ENCODE results near the gene VPS13C. TPM values are rescaled to one million over a fixed set of nuclear protein-coding genes. Genes with fewer than 3 reads are reported as not detected.
A peak's percentile ranks its signal among the peaks of the same experiment; 100 is the strongest.

The VPS13C gene, protein sequence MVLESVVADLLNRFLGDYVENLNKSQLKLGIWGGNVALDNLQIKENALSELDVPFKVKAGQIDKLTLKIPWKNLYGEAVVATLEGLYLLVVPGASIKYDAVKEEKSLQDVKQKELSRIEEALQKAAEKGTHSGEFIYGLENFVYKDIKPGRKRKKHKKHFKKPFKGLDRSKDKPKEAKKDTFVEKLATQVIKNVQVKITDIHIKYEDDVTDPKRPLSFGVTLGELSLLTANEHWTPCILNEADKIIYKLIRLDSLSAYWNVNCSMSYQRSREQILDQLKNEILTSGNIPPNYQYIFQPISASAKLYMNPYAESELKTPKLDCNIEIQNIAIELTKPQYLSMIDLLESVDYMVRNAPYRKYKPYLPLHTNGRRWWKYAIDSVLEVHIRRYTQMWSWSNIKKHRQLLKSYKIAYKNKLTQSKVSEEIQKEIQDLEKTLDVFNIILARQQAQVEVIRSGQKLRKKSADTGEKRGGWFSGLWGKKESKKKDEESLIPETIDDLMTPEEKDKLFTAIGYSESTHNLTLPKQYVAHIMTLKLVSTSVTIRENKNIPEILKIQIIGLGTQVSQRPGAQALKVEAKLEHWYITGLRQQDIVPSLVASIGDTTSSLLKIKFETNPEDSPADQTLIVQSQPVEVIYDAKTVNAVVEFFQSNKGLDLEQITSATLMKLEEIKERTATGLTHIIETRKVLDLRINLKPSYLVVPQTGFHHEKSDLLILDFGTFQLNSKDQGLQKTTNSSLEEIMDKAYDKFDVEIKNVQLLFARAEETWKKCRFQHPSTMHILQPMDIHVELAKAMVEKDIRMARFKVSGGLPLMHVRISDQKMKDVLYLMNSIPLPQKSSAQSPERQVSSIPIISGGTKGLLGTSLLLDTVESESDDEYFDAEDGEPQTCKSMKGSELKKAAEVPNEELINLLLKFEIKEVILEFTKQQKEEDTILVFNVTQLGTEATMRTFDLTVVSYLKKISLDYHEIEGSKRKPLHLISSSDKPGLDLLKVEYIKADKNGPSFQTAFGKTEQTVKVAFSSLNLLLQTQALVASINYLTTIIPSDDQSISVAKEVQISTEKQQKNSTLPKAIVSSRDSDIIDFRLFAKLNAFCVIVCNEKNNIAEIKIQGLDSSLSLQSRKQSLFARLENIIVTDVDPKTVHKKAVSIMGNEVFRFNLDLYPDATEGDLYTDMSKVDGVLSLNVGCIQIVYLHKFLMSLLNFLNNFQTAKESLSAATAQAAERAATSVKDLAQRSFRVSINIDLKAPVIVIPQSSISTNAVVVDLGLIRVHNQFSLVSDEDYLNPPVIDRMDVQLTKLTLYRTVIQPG (N-terminal part only)
- total RNA-seq (236 and 258 TPM in 2 replicates), polyA plus RNA-seq (40.0 and 46.3 TPM in 2 replicates), polyA minus RNA-seq (78.6 and 85.0 TPM in 2 replicates)
- total RNA-seq (2013) = 198 TPM

DNA sequence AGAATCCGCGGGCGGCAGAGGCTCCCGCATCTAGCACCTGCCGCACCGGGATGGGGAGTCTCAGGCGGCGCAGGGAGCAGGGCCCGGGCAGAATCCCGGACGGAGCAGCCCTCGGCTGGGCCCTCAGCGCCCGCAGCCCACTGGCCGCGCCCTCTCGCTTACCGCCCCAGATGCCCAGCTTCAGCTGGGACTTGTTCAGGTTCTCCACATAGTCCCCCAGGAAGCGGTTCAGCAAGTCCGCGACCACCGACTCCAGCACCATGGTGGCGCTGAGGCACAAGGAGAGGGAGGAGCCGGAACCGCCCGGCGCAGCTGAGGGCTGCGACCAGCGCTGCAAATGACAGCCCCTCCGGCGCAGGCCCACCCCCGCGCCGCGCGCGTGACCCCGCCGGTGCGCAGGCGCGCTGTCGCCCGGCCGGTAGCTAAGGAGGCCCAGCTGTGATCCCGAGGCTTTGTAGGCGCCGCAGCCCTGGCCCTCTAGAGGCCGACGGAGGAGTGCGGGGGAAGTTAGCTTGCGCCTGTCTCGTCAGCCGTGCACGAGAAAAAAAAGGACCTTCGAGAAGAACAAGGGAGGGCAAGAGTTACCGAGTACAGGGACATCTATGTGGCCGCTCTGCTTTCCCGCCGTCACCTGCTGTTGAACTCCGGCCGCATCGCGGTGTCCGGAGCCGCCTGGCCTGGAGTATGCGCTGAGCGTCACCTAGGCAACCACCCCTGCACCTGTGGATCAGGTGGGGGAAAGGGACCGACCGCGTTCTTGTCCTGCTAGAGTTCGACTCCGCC lies at the start of gene VPS13C:
VPS13C (minus strand) TSS at position 335 of the 783 bp plus-strand sequence; CDS start at position 262, 73 bp downstream.
- H3K36me3 ChIP-seq (replicated peaks in 1 of 2; ENCODE audit: control extremely low read depth in 1 of 2, control insufficient read depth in 1 of 2, extremely low read depth in 1 of 2, insufficient read depth in 2 of 2, low read length in 1 of 2) = peaks cover 2 to 9% of the 10 kb centered on the region in 2 experiments
- no peak for TF ChIP-seq EZH2 (IDR thresholded peaks at IDR 0.05; ENCODE audit: borderline replicate concordance, insufficient read depth, low read depth, low read length, poor library complexity, severe bottlenecking)
- TF ChIP-seq, protein P1, sequence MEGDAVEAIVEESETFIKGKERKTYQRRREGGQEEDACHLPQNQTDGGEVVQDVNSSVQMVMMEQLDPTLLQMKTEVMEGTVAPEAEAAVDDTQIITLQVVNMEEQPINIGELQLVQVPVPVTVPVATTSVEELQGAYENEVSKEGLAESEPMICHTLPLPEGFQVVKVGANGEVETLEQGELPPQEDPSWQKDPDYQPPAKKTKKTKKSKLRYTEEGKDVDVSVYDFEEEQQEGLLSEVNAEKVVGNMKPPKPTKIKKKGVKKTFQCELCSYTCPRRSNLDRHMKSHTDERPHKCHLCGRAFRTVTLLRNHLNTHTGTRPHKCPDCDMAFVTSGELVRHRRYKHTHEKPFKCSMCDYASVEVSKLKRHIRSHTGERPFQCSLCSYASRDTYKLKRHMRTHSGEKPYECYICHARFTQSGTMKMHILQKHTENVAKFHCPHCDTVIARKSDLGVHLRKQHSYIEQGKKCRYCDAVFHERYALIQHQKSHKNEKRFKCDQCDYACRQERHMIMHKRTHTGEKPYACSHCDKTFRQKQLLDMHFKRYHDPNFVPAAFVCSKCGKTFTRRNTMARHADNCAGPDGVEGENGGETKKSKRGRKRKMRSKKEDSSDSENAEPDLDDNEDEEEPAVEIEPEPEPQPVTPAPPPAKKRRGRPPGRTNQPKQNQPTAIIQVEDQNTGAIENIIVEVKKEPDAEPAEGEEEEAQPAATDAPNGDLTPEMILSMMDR (IDR thresholded peaks at IDR 0.05) = peak; percentile 84
- H3K4me2 ChIP-seq (replicated peaks; ENCODE audit: low read depth, low read length, poor library complexity, severe bottlenecking) = peak within 1 kb of the TSS; percentile 84
- peaks cover 0 to 6% (median under 1%) of the 10 kb centered on the region in 4 experiments for H3K27me3 ChIP-seq (replicated peaks in 1 of 4; ENCODE audit: control extremely low read depth in 1 of 4, control insufficient read depth in 3 of 4, insufficient read depth in 4 of 4, low read length in 3 of 4)
- Mint-ChIP-seq H3K27me3 (peaks cover 9% of the 10 kb centered on the region), H3K4me3 (peak within 1 kb of the TSS; percentile 96), H3K4me1 (peaks cover 42% of the 10 kb centered on the region), H3K9me3 (ENCODE audit: insufficient read depth) (no peaks in the 10 kb centered on the region), H3K27ac (peak within 1 kb of the TSS; percentile 98)
- H3K27ac ChIP-seq (ENCODE audit: low read length in 2 of 2) = peak within 1 kb of the TSS; percentile 94 to 95
- H3K9ac ChIP-seq (ENCODE audit: low read length) = peak within 1 kb of the TSS; percentile 96
- peak within 1 kb of the TSS; percentile 66 to 99 (median 93) for H3K4me3 ChIP-seq (ENCODE audit: control extremely low read depth in 1 of 5, extremely low read depth in 1 of 5, insufficient read depth in 1 of 5, low read depth in 2 of 5, low read length in 4 of 5)
- CTCF ChIA-PET = interaction anchor here (0.9 to 3.8 kb wide), 13 partner anchors 10 to 193 kb away, joined by 3 to 37 read pairs (median 4); no protein-coding TSS in a partner anchor
- ATAC-seq (ENCODE audit: low read depth) (peak; percentile 81), DNase-seq (peak; percentile 97)
- intact Hi-C loops (cut with micrococcal nuclease) = loop anchor here (1.0 to 10.0 kb wide), 4 partner anchors 8 to 1062 kb away; partner anchors contain the start of gene LACTB
- under 1% methylated on average over 68 of the region's 73 CpGs for WGBS (ENCODE audit: insufficient coverage)
- no peaks in the 10 kb centered on the region for H3K9me3 ChIP-seq (ENCODE audit: control extremely low read depth in 1 of 3, control insufficient read depth in 2 of 3, insufficient read depth in 1 of 3, low read length in 2 of 3)
- peaks cover 15 to 21% of the 10 kb centered on the region in 2 donors for H3K4me1 ChIP-seq (ENCODE audit: control insufficient read depth in 2 of 2, insufficient read depth in 2 of 2, low read length in 2 of 2)
- H2AFZ ChIP-seq (ENCODE audit: insufficient read depth, low read depth, low read length, poor library complexity, severe bottlenecking) = peak within 1 kb of the TSS; percentile 88
- peaks cover 47% of the 10 kb centered on the region for H3K79me2 ChIP-seq (ENCODE audit: control insufficient read depth, insufficient read depth, low read length)
- POLR2A ChIA-PET = interaction anchor here (1.2 to 1.3 kb wide), 2 partner anchors 13 to 33 kb away, joined by 3 to 4 read pairs; no protein-coding TSS in a partner anchor
- peaks cover 7% of the 10 kb centered on the region for H4K20me1 ChIP-seq (ENCODE audit: control insufficient read depth, insufficient read depth, low read length, poor library complexity, severe bottlenecking)
